ENCODE measurements around the gene C12orf54.

GRCh38 chr12:48486261-48486660 lies 4.0 kb downstream of the C12orf54 start:
- TF ChIP-seq CTCF (IDR thresholded peaks at IDR 0.05) (no peak), POLR2A (IDR thresholded peaks at IDR 0.05) (no peak)

Measured in thyroid gland (tissue), 4 donors.